H1 (cell line): ENCODE data around the gene TDRD1. TPM values are rescaled to one million over a fixed set of nuclear protein-coding genes. Genes with fewer than 3 reads are reported as not detected.

Source experiments
- CHD2 ChIP-seq: IDR thresholded peaks from 2 replicates; pipeline ENCODE4 v1.6.1; 2012; ENCODE audit warnings: low read length, improper control_type of control experiment
- CTBP2 ChIP-seq: IDR thresholded peaks from 2 replicates; pipeline ENCODE4 v1.7.0; 2011; ENCODE audit warnings: borderline replicate concordance, mild to moderate bottlenecking, moderate library complexity, mixed read lengths, low read length; ENCODE audit not compliant: insufficient read depth, insufficient read length
- RAD21 ChIP-seq, 2 experiments: IDR thresholded peaks in 1 of 2; conservative IDR thresholded peaks in 1 of 2; 2 replicates each; pipeline ENCODE4 v1.6.1; 2011; ENCODE audit warnings: low read depth in 2 of 2, low read length in 2 of 2, improper control_type of control experiment in 1 of 2, inconsistent platforms in 1 of 2, mild to moderate bottlenecking in 1 of 2, moderate library complexity in 1 of 2
- SP1 ChIP-seq: IDR thresholded peaks from 2 replicates; pipeline ENCODE4 v1.6.1; 2011; ENCODE audit warnings: low read depth, low read length
- TAF1 ChIP-seq: IDR thresholded peaks from 2 replicates; pipeline ENCODE4 v1.6.1; 2011; ENCODE audit warnings: mild to moderate bottlenecking, low read depth, low read length
- polyA plus RNA-seq, 7 experiments: library from polyadenylated mRNA; depleted of rRNA in 3 of 7; stranded (reverse) in 5 of 7; unstranded in 2 of 7; fragments of >200 nt in 5 of 7; fragments of 200-250 nt in 2 of 7; gene quantifications; 1 replicate in 5 of 7; 2 replicates in 1 of 7; 4 replicates in 1 of 7; pipeline versions ENCODE4 v1.2.1 to v1.2.3, GENCODE V29; 2011 to 2013; ENCODE audit warnings: missing spikeins in 2 of 7, mixed read lengths in 2 of 7
- total RNA-seq: library from RNA; stranded (reverse); fragmentation: NEBNext Ultra II Directional; extraction: Animal tissue kit (Norgen Biotek cat#: 25700); gene quantifications from 2 replicates; pipeline ENCODE4 v1.2.1, GENCODE V29; 2021

TDRD1 gene
- total and polyA plus RNA-seq, 2 of the 8 experiments (the other 6 are each of a cell fraction or from before 2014, with no cell fraction given) = 0.02 to 0.71 TPM

DNA sequence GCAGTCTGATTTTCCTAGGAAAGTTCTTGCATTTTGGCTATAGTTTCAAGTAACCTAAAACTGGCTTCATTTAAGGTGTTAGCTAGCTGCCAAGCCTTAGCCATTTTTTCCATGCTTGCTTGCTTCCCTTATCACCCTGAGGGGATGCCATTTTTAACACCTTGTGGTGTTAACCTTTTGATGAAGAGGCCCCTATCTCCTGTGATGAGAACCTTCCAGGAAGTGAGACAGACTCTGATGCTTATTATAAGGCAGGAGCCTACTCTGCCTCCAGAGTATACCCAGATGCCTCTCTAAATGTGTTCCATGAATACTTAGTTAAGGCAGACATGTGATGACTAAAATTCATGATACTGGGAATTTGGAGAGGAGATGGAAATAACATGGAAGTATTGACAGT lies 55.0 kb downstream of the TDRD1 start (continued):
- TF ChIP-seq RAD21 (IDR thresholded peaks at IDR 0.05 in 1 of 2, conservative IDR thresholded peaks at IDR 0.05 in 1 of 2; ENCODE audit: low read depth in 2 of 2, low read length in 2 of 2) (no peak), CTBP2 (no peak), CHD2 (no peak), SP1 (no peak), TAF1 (no peak)
